ENCODE measurements around the gene MAP3K20. TPM values are rescaled to one million over a fixed set of nuclear protein-coding genes. Genes with fewer than 3 reads are reported as not detected.

Gene MAP3K20
- total RNA-seq, 1 donor from 2014 or later, result 18.0 TPM

GRCh38 chr2:173119069-173119807 is 43.6 kb downstream of the MAP3K20 start:
- H3K79me2 ChIP-seq (ENCODE audit: low read depth), result no peaks in the 10 kb centered on the region
- no peak overlapping the region for H3K9ac ChIP-seq
- no peaks in the 10 kb centered on the region for H3K36me3 ChIP-seq

GRCh38 chr2:173119944-173120343 is 44.3 kb downstream of the MAP3K20 start:
- Histone ChIP-seq H2AFZ (replicated peaks) (no peak overlapping the region), H3K4me2 (no peak overlapping the region), H3K36me3 (no peaks in the 10 kb centered on the region), H3K79me2 (ENCODE audit: low read depth) (no peaks in the 10 kb centered on the region), H3K9ac (no peak overlapping the region), H3K9me3 (ENCODE audit: low read depth) (no peaks in the 10 kb centered on the region), H3K4me1 (no peaks in the 10 kb centered on the region), H4K20me1 (ENCODE audit: low read depth) (no peaks in the 10 kb centered on the region), H3K4me3 (no peak overlapping the region), H3F3A (ENCODE audit: low read depth) (no peaks in the 10 kb centered on the region), H3K27ac (no peak overlapping the region), H3K27me3 (no peaks in the 10 kb centered on the region)
- H3K27ac Mint-ChIP-seq, result no peak overlapping the region
- H3K4me1 Mint-ChIP-seq, result no peaks in the 10 kb centered on the region
- DNase-seq (ENCODE audit: low spot score), result no peak
- TF ChIP-seq CTCF (IDR thresholded peaks at IDR 0.05), result no peak
- no peak for TF ChIP-seq EZH2 (IDR thresholded peaks at IDR 0.05)
- no peak for TF ChIP-seq EZH2phosphoT487 (IDR thresholded peaks at IDR 0.05)
- no peak overlapping the region for H3K4me3 Mint-ChIP-seq
- H3K27me3 Mint-ChIP-seq (ENCODE audit: insufficient read depth, low read depth), result no peaks in the 10 kb centered on the region
- peaks cover 1% of the 10 kb centered on the region for H3K9me3 Mint-ChIP-seq
- H3K36me3 Mint-ChIP-seq, result peaks cover 3% of the 10 kb centered on the region

More at GRCh38 chr2:173119069-173119807, 43.6 kb downstream of the MAP3K20 start:
- no peaks in the 10 kb centered on the region for H3K27me3 Mint-ChIP-seq (ENCODE audit: insufficient read depth, low read depth)
- H3K27ac ChIP-seq, result no peak overlapping the region
- H4K20me1 ChIP-seq (ENCODE audit: low read depth), result no peaks in the 10 kb centered on the region
- no peak overlapping the region for H3K4me3 Mint-ChIP-seq
- H3F3A ChIP-seq (ENCODE audit: low read depth), result no peaks in the 10 kb centered on the region
- H3K27me3 ChIP-seq, result no peaks in the 10 kb centered on the region
- TF ChIP-seq EZH2 (IDR thresholded peaks at IDR 0.05) (no peak), EZH2phosphoT487 (IDR thresholded peaks at IDR 0.05) (no peak), CTCF (IDR thresholded peaks at IDR 0.05) (no peak)
- no peaks in the 10 kb centered on the region for H3K4me1 Mint-ChIP-seq
- no peaks in the 10 kb centered on the region for H3K9me3 ChIP-seq (ENCODE audit: low read depth)
- no peak overlapping the region for H3K4me2 ChIP-seq
- peaks cover 3% of the 10 kb centered on the region for H3K36me3 Mint-ChIP-seq
- no peak for DNase-seq (ENCODE audit: low spot score)
- no peaks in the 10 kb centered on the region for H3K4me1 ChIP-seq
- H3K4me3 ChIP-seq, result no peak overlapping the region
- H3K27ac Mint-ChIP-seq, result no peak overlapping the region
- peaks cover 7% of the 10 kb centered on the region for H3K9me3 Mint-ChIP-seq
- no peak overlapping the region for H2AFZ ChIP-seq (replicated peaks)

- Mint-ChIP-seq H3K27me3 (ENCODE audit: insufficient read depth, low read depth) (no peaks in the 10 kb centered on the region), H3K36me3 (peaks cover 7% of the 10 kb centered on the region), H3K9me3 (no peaks in the 10 kb centered on the region), H3K4me3 (no peak overlapping the region), H3K27ac (no peak overlapping the region), H3K4me1 (no peaks in the 10 kb centered on the region)
- no peak overlapping the region for H3K4me3 ChIP-seq
- H3K36me3 ChIP-seq, result no peaks in the 10 kb centered on the region
- no peaks in the 10 kb centered on the region for H3F3A ChIP-seq (ENCODE audit: low read depth)
- H3K27ac ChIP-seq, result no peak overlapping the region
- H3K4me2 ChIP-seq, result no peak overlapping the region
- no peak overlapping the region for H3K9ac ChIP-seq
- H3K27me3 ChIP-seq, result no peaks in the 10 kb centered on the region
- TF ChIP-seq EZH2 (IDR thresholded peaks at IDR 0.05) (no peak), EZH2phosphoT487 (IDR thresholded peaks at IDR 0.05) (no peak), CTCF (IDR thresholded peaks at IDR 0.05) (no peak)
- H3K9me3 ChIP-seq (ENCODE audit: low read depth), result no peaks in the 10 kb centered on the region
- no peaks in the 10 kb centered on the region for H4K20me1 ChIP-seq (ENCODE audit: low read depth)
- no peak for DNase-seq (ENCODE audit: low spot score)
- H2AFZ ChIP-seq (replicated peaks), result no peak overlapping the region
- no peaks in the 10 kb centered on the region for H3K79me2 ChIP-seq (ENCODE audit: low read depth)
- H3K4me1 ChIP-seq, result no peaks in the 10 kb centered on the region
These were observed 47.3 kb downstream of the MAP3K20 start for GRCh38 chr2:173122936-173123335.

Data from neural progenitor cell (in vitro differentiated cells).